Measurements from ENCODE around the gene ZNF487.
A peak's percentile ranks its signal among the peaks of the same experiment; 100 is the strongest.
"Not testable (repeated sequence)": the region's sequence is repeated elsewhere in the genome, so short reads cannot be mapped to it uniquely, and the experiment has no call there.

Gene ZNF487

DNA sequence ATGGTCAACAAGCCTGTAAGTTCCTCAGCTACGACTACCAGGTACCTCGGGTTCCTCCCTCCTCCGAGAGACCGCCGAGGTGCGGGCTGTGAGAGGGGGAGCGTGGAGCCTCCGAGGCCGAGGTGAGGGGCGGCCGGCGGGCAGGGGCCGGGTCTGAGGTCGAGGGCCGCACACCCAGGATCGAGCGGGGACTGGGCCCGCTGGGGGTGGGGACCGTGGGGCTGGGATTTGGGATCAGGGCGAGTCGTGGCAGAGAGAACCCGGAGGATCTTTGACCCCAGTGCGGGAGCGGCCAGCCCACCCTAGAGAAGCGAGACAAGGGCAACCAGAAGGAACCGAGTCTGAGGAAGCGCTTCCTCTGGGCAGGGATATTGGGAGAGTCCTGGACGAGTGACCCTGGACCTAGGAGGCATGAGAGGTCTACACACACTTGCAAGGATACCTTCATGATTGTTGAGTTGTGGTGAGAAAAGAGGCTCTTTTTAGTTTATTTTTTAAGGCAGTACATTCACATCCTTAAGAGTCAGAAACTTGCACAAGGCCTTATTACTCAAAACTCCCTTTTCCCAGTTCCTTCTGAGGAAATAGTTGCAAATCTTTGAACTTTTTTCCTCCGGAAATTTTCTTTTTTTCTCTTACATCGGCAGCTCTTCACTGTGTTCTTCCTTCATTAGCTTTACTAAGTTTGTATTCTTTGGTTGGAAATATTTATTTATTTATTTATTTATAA, 395 bp downstream of the ZNF487 start:
- no peak for DNase-seq (ENCODE audit: low read depth)

DNA sequence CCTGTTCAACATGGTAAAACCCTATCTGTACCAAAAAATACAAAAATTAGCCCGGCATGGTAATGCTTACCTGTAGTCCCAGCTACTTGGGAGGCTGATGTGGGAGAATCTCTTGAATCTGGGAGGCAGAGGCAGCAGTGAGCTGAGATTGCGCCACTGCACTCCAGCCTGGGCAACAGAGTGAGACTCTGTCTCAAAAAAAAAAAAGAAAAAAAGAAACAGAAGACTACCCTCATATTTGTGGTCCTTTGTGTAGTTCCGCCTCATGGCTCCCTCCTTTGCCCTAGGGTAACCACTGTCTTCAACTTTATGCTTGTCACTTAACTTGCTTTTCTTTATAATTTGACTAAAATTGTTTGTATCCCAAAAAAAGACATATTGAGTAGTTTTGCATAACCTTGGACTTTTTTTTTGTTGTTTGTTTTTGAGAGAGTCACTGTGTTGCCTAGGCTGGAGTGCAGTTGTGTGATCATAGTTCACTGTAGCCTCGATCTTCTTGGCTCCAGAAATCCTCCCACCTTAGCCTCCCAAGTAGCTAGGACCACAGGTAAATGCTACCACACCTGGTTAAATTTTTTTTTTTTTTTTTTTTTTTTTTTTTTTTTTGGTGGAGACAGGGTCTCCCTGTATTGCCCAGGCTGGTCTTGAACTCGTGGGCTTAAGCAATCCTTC, 3.7 kb downstream of the ZNF487 start:
- no peak for DNase-seq (ENCODE audit: low read depth)

DNA sequence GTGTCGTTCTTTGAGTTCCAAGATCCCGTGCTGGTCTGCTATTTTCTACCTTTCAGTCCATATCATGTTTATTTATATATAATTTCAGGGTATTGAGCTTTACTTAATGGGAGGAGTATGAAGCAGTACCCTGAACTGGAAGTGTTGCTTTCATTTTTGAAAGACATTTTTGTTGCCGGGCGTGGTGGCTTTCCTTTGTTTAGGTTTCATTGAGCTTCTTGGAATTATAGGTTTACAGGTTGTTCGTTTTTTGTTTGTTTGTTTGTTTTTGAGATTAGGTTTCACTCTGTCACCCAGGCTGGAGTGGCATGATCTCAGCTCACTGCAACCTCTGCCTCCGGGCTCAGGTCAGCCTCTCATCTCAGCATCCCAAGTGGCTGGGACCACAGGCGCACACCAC, 7.4 kb downstream of the ZNF487 start:
- DNase-seq (ENCODE audit: low read depth) = no peak

DNA sequence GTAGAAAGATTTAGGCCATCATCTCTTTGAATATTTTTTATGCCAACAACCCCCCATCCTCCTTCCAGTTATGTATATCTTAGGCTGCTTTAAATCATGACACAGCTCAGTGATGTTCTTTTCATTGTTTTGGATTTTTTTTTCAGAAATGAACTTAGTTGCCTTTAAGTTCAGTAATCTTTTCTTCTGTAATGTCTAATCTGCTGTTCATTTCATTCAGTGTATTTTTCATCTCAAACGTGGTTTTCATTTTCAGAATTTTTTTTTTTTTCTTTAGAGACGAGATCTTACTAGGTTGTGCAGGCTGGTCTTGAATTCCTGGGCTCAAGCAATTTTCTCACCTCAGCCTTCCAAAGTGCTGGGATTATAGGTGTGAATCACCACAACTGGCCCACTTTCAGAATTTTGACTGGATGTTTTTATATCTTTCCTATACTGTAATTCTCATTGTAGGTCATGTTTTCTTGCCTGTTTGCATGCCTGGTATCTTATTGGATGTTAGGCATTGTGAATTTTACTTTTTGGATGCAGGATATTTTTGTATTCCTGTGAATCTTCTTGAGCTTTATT, 8.1 kb downstream of the ZNF487 start:
- no peak for DNase-seq (ENCODE audit: low read depth)

DNA sequence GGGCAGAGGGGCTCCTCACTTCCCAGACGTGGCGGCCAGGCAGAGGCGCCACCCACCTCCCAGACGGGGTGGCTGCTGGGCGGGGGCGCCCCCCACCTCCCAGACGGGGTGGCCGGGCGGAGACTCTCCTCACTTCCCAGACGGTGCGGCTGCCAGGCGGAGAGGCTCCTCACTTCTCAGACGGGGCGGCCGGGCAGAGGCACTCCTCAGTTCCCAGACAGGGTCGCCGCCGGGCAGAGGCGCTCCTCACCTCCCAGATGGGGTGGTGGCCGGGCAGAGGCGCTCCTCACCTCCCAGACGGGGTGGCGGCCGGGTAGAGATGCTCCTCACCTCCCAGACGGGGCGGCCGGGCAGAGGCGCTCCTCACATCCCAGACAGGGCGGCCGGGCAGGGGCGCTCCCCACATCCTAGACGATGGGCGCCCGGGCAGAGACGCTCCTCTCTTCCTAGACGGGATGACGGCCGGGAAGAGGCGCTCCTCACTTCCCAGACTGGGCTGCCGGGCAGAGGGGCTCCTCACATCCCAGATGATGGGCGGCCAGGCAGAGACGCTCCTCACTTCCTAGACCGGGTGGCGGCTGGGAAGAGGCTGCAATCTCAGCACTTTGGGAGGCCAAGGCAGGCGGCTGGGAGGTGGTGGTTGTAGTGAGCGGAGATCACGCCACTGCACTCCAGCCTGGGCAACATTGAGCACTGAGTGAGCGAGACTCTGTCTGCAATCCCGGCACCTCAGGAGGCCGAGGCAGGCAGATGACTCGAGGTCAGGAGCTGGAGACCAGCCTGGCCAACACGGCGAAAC, 9.5 kb downstream of the ZNF487 start:
- DNase-seq (ENCODE audit: low read depth) = not testable (repeated sequence)

DNA sequence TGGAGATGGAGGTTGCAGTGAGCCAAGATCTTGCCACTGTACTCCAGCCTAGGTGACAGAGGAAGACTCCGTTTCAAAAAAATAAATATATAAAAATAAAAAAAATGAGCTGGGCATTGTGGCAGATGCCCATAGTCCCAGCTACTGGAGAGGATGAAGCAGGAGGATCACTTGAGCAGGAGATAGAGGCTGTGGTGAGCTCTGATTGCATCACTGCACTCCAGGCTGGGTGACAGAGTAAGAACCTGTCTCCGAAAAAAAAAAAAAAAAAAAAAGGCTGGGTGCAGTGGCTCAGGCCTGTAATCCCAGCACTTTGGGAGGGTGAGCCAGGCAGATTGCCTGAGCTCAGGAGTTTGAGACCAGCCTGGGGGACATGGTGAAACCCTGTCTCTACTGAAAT, 11.8 kb downstream of the ZNF487 start:
- no peak for DNase-seq (ENCODE audit: low read depth)

DNA sequence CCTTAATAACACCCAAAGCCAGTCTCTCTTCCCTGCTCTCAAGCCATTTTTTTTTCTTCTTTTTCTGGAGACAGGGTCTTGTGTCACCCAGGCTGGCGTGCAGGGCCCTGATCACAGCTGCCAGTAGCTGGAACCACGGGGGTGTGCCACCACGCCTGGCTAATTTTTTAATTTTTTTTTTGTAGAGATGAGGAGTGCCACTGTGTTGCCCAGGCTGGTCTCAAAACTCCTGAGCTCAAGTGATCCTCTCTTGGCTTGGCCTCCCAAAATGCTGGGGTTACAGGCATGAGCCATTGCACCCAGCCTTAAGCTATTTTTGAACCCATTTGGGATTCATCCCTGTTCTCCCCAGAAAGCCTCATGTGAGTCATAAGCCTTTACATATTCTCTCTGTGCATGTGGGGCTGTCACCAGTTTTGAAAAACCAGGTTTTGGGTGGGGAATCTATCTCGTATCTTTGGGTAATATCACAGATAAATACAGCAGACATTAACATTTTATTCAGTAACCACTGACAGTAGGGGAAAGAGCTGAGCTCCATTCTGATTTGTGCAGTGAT, 15.5 kb downstream of the ZNF487 start:
- DNase-seq (ENCODE audit: low read depth) = no peak

DNA sequence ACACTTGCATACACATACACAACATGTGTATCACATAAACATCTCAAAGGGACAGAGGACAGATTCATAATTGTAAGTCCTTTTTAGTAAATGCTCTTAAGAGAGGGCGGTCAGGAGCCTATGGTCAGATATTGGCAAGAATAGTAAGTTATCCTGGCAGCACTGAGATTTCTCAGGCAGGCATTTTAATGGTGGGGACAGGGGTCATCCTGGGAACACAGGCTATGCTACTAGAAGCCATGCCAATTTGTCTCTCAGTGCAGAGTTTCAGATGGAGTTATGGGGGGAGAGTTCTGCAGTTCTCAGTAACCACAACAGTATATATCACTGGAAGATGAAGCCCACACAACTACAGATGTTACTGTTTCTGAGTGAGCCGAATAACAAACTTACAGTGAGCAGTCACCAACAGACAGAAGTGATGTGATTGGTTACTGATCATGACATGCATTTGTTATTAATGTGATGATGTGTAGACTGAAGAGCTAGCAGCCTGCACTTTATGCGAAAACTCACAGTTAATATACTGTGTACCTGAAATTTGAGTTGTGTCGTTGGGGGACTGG, 16.4 kb downstream of the ZNF487 start:
- no peak for DNase-seq (ENCODE audit: low read depth)

DNA sequence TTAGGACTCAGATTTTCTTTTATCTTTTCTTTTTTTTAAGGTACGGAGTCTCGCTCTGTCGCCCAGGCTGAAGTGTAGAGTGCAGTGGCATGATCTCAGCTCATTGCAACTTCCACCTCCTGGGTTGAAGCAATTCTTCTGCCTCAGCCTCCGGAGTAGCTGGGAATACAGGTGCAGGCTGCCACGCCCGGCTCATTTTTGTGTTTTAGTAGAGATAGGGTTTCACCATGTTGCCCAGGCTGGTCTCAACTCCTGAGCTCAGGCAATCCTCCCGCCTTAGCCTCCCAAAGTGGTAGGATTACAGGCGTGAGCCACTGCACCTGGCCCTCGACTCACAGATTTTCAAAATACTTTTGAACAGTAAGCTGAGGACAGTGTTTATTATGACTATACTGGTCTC, 17.1 kb downstream of the ZNF487 start:
- DNase-seq (ENCODE audit: low read depth) = not testable (repeated sequence)

DNA sequence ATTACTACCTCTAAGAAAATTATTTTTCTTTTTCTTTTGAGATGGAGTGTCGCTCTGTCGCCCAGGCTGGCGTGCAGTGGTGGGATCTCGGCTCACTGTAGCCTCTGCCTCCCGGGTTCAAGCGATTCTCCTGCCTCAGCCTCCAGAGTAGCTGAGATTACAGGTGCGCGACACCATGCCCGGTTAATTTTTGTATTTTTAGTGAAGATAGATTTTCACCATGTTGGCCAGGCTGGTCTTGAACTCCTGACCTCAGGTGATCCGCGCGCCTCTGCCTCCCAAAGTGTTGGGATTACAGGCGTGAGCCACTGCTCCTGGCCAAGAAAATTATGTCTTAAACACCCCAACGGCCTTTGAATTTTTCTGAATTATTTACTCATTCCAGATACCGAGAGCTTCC, 19.6 kb downstream of the ZNF487 start:
- DNase-seq (ENCODE audit: low read depth) = not testable (repeated sequence)

DNA sequence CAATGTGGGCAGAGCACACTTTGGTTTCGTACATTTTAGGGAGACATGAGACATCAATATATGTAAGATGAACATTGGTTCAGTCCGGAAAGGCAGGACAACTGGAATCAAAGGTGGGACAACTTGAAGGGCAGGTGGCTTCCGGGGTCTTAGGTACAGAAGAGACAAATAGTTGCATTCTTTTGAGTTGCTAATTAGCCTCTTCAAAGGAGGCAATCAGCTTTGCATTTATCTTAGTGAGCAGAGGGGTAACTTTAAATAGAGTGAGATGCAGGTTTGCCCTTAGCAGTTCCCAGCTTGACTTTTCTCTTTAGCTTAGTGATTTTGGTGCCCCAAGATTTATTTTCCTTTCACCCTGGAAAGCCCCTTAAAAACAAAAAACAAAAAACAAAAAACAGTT, 21.3 kb downstream of the ZNF487 start:
- DNase-seq (ENCODE audit: low read depth) = no peak

DNA sequence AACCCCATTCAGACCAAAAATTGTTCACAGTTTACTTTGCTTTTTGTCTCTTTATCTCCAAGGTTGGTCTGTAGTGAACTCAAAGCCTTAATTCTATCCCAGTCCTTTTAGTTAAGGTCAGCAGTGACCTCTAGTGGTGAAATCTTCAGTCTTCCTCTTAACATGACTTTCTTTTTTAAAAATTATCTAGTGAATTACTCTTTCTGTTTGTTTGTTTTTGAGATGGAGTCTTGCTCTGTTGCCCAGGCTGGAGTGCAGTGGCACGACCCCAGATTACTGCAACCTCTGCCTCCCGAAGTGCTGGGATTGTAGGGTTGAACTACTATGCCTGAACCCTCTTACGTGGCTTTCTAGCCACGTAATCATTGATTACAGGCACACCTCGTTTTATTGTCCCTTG, 25.0 kb downstream of the ZNF487 start:
- peak; percentile 85 for DNase-seq (ENCODE audit: low read depth)

DNA sequence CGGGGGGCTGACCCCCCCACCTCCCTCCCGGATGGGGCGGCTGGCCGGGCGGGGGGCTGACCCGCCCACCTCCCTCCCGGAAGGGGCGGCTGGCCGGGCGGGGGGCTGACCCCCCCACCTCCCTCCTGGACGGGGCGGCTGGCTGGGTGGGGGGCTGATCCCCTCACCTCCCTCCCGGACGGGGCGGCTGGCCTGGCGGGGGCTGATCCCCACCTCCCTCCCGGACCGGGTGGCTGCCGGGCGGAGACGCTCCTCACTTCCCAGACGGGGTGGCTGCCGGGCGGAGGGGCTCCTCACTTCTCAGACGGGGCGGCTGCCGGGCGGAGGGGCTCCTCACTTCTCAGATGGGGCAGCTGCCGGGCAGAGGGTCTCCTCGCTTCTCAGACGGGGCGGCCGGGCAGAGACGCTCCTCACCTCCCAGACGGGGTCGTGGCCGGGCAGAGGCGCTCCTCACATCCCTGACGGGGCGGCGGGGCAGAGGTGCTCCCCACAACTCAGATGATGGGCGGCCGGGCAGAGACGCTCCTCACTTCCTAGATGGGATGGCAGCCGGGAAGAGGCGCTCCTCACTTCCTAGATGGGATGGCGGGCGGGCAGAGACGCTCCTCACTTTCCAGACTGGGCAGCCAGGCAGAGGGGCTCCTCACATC, 28.3 kb downstream of the ZNF487 start:
- DNase-seq (ENCODE audit: low read depth) = not testable (repeated sequence)

DNA sequence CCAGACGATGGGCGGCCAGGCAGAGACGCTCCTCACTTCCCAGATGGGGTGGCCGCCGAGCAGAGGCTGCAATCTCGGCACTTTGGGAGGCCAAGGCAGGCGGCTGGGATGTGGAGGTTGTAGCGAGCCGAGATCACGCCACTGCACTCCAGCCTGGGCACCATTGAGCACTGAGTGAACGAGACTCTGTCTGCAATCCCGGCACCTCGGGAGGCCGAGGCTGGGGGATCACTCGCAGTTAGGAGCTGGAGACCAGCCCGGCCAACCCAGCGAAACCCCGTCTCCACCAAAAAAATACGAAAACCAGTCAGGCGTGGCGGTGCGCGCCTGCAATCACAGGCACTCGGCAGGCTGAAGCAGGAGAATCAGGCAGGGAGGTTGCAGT, 28.8 kb downstream of the ZNF487 start:
- DNase-seq (ENCODE audit: low read depth) = not testable (repeated sequence)

DNA sequence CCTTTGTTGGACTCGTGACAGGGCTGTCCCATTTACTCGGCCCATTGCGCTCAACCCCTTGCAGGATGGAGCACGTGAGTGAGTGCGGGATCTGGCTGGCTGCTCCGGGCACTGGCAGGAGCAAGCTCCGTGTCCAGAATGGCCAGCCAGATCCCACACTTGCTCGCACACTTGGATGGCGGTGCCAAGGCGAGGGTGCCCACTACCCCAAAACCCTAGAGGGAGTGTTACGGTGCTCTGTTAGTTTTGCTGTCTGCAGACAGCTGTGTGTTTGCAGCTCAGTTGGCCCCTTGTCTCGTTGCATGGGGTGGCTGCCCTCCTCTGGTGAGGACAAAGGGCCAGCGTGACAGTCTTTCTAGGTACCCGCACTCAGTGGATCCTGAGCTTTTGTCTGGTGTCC, 34.2 kb downstream of the ZNF487 start:
- DNase-seq (ENCODE audit: low read depth) = no peak

DNA sequence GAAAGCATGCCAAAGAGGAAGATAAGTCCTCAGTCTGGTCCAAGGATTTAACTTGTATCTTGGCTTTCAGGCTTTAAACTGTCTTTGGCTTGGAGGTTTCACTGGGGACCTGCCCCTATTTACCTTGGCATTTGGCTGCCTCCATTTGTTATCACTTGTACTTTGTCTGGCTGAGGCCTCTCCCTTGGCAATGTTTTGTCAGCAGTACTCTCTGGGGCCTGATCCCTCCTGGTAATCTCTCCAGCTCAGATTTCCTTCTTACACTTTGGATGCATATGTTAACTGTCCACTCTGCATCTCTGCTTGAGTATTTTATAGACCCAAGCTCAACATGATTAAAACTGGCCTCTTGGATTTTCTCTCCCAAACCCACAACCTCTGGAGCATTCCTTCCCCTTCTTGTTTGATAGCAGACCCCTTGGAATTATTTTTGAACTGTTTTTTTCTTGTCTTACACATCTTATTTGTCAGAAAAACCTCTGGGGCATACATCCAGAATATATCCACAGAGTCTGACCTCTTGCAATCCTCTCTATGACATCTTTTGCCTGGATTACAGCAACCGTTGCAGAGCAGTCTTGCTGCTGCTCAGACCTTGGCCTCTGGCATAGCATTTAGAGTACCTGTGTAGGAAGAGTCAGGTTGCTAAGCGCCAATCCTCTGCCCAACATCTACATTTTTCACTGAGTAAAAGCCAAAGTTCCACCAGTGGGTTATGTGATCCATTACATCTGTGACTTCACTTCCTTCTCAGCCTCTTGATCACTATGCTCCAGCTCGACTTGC, 35.2 kb downstream of the ZNF487 start:
- no peak for DNase-seq (ENCODE audit: low read depth)

DNA sequence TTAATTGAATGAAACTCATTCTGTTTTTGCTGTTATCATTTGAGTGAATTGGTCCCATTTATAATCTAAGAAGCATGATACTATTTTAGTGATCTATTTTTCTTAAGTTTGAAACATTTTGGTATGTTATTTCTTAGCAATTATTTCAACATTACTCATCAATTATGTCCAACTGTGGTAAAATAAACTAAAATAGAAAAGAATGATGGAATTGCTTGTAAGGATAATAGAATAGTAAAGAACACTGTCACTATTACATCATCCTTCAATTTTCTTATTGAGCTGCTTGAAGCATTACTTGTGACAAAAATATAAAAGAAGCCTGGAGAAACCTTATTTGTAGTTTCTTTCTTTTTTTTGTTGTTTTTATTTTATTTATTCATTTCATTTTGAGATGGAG, 42.4 kb downstream of the ZNF487 start:
- peak; percentile 14 for DNase-seq (ENCODE audit: low read depth)

DNA sequence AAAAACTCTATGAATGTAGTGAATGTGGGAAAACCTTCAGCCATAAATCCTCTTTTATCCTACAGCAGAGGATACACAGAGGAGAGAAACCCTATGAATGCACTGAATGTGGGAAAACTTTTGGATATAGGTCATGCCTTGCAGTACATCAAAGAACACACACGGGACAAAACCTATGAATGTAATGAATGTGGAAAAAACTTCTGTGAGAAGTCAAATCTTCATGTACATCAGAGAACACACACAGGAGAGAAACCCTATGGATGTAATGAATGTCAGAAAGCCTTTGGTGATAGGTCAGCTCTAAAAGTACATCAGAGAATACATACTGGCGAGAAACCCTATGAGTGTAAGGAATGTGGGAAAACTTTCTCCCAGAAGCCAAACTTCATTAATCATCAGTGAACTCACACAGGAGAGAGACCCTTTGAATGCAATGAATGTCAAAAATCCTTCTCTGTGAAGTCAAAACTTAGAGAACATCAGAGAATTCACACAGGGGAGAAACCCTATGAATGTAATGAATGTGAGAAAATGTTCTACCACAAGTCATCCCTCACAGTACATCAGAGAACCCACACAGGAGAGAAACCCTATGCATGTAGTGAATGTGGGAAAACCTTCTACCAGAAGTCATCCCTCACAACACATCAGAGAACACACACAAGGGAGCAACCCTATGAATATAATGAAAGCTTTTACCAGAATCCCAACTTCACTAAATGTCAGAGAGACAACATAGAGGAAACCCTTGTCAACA, 45.6 kb downstream of the ZNF487 start:
- no peak for DNase-seq (ENCODE audit: low read depth)

DNA sequence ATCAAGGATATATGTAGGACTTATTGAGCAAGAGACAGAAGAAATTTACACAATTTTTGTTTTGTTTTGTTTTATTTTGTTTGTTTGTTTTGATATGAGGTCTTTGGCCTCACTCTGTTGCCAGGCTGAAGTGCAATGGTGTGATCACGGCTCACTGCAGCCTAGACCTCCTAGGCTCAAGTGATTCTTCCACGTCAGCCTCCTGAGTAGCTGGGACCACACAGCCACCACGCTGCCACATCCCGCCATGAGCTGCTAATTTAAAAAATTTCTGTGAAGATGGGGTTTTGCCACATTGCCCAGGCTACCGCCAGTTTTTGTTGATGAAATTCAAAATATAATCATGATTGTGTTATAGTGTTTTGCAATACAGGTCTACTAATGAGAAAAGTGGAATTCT, 54.9 kb downstream of the ZNF487 start:
- no peak for DNase-seq (ENCODE audit: low read depth)

DNA sequence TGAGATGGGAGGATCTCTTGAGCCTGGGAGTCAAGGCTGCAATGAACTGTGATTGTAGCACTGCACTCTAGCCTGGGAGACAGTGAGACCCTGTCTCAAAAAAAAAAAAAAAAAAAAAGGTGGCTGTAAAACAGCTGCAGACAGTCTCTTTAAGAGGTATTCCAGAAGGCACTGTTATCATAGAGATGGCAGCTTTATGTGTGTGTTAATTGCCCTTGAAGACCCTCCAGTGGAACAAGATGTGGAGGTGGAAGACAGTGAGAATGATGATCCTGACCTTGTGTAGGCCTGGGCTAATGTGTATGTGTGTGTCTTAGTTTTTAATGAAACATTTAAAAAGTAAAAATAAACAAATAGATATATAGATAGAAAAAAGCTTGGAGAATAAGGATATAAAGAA, 66.0 kb downstream of the ZNF487 start:
- no peak for DNase-seq (ENCODE audit: low read depth)

Data from fibroblast of the conjunctiva (primary cell).